ENCODE data around the gene DYNLRB1.
"Not testable (repeated sequence)": the region's sequence is repeated elsewhere in the genome, so short reads cannot be mapped to it uniquely, and the experiment has no call there.

Gene DYNLRB1

GRCh38 chr20:34516247-34517113 is at the start of gene DYNLRB1:
DYNLRB1 (plus strand) TSS chr20:34516422; CDS start chr20:34516459, 37 bp downstream.
- peak; percentile 89 for DNase-seq (ENCODE audit: low read depth)

DNA sequence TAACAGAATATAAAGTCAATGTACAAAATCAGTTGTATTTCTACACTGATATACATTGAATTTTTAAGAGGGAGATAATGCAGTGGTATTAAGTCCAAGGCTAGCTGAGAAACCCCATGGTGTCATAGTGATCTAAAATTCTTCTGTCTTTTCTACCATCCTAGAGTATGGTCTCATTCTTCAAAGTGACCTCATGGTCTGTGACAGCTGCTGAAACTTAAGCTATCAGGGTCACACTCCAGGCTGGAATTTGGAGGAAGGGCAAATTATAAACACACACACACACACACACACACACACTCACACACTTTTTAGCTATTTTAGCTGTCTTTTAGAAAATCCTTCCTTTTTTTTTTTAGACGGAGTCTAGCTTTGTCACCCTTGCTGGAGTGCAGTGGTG is 47.3 kb upstream of the DYNLRB1 start:
- DNase-seq (ENCODE audit: low read depth), result no peak

DNA sequence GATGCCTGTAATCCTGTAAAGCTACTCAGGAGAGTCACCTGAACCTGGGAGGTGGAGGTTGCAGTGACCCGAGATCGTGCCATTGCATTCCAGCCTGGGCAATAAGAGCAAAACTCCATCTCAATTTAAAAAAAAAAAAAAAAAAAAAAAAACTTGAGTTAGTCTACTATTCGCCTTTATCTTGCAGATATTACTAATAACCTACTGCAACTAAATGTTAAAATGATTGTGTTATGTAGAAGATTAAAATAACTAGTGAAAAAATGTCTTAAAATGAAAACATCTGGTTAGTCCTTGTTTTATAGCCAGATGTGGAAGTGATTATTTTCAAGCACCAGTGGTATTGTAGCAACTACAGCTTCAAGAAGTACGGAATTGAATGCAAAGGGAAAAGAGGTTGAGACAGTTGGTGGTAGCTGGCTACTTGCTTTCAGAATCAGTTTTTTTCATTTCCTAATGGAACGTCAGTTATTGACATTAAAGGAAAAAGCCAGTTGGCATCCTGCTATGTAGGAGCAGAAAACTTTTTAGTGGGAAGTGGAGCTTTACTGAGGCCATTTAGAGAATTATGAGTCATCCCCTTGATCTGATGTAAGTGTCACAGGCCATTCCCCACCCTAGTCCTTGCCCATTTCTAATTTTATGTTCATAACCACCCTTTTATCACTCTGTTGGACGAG is 43.8 kb upstream of the DYNLRB1 start:
- no peak for DNase-seq (ENCODE audit: low read depth)

GRCh38 chr20:34473262-34473883 is 42.8 kb upstream of the DYNLRB1 start:
- no peak for DNase-seq (ENCODE audit: low read depth)

GRCh38 chr20:34475979-34476736 is 40.1 kb upstream of the DYNLRB1 start:
- DNase-seq (ENCODE audit: low read depth), result no peak

- no peak for DNase-seq (ENCODE audit: low read depth)
Observed at GRCh38 chr20:34479627-34480026, 36.6 kb upstream of the DYNLRB1 start.

GRCh38 chr20:34482154-34482553 is 34.1 kb upstream of the DYNLRB1 start:
- DNase-seq (ENCODE audit: low read depth), result not testable (repeated sequence)

DNA sequence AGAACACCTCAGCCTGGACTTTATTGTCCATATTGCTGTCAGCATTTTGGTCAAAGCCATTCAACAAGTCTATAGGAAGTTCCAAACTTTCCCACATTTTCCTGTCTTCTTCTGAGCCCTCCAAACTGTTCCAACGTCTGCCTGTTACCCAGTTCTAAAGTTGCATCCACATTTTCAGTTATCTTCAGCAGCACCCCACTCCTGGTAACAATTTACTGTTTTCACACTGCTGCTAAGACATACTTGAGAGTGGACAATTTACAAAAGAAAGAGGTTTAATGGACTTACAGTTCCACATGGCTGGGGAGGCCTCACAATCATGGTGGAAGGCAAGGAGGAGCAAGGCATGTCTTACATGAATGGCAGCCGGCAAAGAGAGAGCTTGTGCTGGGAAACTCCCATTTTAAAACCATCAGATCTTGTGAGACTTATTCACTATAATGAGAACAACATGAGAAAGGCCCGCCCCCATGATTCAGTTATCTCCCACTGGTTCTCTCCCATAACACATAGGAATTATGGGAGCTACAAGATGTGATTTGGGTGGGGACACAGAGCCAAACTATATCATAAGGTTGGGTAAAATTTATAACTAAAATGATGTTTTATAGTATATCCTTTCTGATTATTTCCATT is 32.5 kb upstream of the DYNLRB1 start:
- not testable (repeated sequence) for DNase-seq (ENCODE audit: low read depth)

DNA sequence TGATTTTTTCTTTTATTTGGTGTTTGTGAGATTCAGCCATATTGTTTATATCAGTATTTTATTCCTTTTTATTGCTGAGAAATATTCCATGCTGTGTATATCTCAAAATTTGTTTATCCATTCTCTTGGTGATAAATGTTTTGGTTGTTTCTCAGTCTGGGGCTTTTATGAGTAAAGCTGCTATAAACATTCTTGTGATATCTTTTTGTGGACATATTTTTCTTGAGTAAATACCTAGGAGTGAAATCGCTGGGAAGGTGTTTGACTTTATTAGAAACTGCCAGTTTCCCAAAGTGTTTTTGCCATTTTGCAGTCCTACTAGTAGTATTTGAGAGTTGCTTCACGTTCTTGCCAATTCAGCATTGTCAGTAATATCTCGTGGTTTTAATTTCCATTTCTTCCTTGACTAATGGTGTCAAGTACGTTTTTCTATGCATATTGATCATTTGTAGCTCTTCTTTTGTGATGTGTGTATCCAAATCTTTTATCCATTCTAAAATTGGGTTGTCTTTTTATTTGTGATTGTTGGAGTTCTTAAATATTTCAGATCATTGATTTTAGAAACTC is 31.1 kb upstream of the DYNLRB1 start:
- DNase-seq (ENCODE audit: low read depth), result no peak

DNA sequence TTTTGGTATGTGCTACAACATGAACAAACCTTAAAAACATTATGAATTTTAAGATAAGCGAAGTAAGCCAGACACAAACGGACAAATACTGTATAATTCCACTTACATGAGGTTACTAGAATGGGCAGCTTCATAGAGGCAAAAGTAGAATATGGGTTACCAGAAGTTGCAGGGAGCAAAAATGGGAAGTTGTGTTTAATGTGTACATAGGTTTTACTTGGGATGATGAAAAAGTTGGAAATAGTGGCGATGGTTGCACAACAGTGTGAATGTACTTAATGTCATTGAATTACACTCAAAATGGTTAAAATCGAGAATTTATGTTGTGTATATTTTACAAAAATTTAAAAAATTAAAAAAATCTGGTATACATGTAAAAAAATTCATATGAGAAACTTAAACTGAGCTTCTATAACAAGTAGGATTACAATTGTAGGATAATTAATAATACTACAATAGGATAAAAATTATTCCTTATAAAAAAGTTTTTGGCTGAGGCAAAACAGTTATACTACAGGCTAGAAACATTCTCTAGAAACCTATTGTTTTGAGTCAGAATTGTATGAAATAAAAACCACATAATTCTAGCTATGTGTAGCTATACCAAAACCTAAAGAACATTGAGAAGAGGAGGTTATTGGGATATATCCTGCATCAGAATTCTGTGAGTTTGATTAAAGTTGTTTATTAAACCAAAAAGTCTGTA is 24.8 kb upstream of the DYNLRB1 start:
- no peak for DNase-seq (ENCODE audit: low read depth)

GRCh38 chr20:34491932-34492509 is 24.2 kb upstream of the DYNLRB1 start:
- DNase-seq (ENCODE audit: low read depth), result no peak

DNA sequence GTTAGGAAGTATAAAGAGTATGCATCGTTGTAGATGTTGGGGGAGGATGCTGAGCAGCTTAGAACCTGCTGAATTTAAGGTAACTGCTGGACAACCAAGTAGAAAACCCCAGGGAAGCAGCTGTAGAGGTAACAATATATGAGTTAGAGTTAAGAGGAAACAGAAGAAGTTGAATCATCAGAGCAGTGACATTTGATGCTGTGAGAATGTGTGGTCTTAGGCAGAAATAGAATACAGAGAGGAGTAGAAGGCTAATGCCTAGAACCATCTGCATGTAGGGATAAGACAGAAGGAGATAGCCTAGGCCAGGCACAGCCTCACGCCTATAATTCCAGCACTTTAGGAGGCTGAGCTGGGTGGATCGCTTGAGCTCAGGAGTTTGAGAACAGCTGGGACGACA is 22.6 kb upstream of the DYNLRB1 start:
- no peak for DNase-seq (ENCODE audit: low read depth)

DNA sequence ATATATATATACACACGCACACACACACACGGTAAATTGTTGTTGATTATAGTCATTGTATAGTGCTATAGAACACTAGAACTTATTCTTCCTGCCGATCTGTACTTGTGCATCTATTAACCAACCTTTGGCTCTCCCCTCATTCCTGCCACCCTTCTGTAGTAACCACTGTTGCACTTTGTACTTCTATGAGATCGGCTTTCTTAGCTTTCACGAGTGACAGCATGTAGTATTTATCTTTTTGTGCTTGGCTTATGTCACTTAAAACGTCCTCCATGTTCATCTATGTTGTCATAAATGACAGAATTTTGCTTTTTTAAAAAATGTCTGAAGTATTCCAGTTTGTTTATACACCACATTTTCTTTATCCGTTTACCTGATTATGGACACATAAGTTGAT is 20.9 kb upstream of the DYNLRB1 start:
- DNase-seq (ENCODE audit: low read depth), result no peak

- DNase-seq (ENCODE audit: low read depth), result no peak
Observed at GRCh38 chr20:34495916-34496315, 20.3 kb upstream of the DYNLRB1 start.

DNA sequence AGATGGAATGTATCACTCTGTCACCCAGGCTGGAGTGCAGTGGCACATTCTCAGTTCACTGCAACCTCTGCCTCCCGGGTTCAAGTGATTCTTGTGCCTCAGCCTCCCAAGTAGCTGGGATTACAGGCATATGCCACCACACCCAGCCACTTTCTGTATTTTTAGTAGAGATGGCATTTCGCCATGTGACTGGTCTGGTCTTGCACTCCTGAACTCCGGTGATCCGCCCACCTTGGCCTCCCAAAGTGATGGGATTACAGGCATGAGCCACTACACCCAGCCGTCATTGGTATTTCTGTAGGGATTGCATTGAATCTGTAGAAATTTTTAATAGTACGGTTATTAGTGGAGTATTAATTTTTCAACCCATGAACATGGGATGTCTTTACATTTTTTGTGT is 18.6 kb upstream of the DYNLRB1 start:
- not testable (repeated sequence) for DNase-seq (ENCODE audit: low read depth)

- no peak for DNase-seq (ENCODE audit: low read depth)
Observed at GRCh38 chr20:34500823-34501222, 15.4 kb upstream of the DYNLRB1 start.

DNA sequence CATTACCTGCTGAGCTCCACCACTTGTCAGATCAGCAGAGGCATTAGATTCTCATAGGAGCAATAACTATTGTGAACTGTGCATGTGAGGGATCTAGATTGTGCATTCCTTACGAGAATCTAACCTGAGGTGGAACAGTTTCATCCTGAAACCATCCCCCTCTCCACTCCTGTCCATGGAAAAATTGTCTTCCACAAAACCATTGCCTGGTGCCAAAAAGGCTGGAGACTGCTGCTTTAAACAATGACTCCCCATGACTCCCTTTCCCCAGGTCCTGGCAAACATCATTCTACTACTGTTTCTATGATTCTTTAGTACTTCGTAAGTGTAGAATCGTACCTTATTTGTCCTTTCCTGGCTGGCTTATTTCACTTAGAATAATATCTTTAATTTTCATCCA is 9.7 kb upstream of the DYNLRB1 start:
- no peak for DNase-seq (ENCODE audit: low read depth)

DNA sequence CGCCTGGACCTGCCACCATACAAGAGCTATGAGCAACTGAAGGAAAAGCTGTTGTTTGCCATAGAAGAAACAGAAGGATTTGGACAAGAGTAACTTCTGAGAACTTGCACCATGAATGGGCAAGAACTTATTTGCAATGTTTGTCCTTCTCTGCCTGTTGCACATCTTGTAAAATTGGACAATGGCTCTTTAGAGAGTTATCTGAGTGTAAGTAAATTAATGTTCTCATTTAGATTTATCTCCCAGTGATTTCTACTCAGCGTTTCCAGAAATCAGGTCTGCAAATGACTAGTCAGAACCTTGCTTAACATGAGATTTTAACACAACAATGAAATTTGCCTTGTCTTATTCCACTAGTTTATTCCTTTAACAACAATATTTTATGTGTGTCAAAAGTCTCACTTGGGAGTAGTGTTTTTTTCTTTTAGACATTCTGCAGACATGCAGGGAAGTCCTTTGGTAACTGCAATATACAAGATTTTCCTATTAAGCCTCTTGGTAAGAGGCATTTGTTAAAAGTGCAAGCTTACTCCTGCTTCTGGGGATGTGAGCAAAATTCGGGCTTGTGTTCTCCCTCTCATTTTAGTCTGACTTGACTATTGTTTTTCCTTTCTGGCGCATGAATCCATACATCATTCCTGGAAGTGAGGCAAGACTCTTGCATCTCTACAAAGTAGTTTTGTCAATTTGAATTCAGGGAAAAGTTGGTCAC is 8.4 kb upstream of the DYNLRB1 start:
- DNase-seq (ENCODE audit: low read depth), result no peak

DNA sequence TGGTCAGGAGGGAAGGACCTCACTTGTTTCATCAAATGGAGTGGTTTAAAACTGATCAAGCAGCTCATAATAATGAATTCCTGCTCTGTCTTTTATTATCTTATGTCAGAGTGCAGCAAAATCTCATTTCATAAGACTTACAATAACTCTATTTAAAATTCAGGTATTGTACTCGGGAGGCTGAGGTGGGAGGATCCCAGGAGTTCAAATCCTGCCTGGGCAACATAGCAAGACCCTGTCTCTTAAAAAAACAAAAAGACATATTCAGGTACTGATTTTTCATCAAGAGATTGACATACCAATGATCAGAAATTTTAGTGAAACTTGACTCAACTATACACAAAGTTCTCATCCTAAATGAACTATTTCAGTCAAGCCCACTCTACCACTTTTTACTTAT is 5.6 kb upstream of the DYNLRB1 start:
- DNase-seq (ENCODE audit: low read depth), result no peak

DNA sequence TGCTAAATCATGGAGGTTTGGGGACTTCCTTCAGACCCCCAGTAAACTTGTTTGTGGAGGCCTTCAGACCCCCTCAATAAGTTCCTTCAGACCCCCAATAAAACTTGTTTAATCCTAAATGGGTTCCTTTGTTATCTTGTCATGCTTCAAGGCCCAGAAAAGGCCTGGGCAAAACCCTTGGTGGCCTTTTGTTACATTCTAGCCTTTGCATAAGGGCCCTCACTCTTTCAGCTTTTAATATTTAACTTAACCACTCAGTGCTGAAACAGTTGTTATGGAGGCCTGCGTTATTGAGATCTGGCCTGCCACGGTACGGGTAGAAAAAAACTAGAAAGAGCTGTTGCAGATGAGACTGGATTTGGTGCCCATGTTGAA is 4.3 kb upstream of the DYNLRB1 start:
- no peak for DNase-seq (ENCODE audit: low read depth)

Data from T-helper 22 cell (primary cell).